HG03066 (cell line): ENCODE data around the gene RPS6KB2.

Source experiments
- ATAC-seq: cut with Tn5 transposase; IDR thresholded peaks from one replicate; pipeline ENCODE4 v1.9.1; 2021; ENCODE audit warnings: low read depth; ENCODE audit not compliant: unreplicated experiment

Gene RPS6KB2

GRCh38 chr11:67440229-67441097 lies 12.2 kb downstream of the RPS6KB2 start:
- ATAC-seq: no peak

GRCh38 chr11:67441098-67441563 lies 12.8 kb downstream of the RPS6KB2 start:
- no peak for ATAC-seq

GRCh38 chr11:67441731-67442351 lies 13.5 kb downstream of the RPS6KB2 start:
- ATAC-seq: no peak

GRCh38 chr11:67442504-67443404 lies 14.5 kb downstream of the RPS6KB2 start:
- ATAC-seq: no peak

GRCh38 chr11:67445515-67445914 lies 17.2 kb downstream of the RPS6KB2 start:
- no peak for ATAC-seq

- ATAC-seq: no peak
Measured at GRCh38 chr11:67448220-67448609, 19.9 kb downstream of the RPS6KB2 start.

GRCh38 chr11:67449116-67449844 lies 21.0 kb downstream of the RPS6KB2 start:
- ATAC-seq: no peak

GRCh38 chr11:67450796-67451657 lies 22.7 kb downstream of the RPS6KB2 start:
- ATAC-seq: no peak

- no peak for ATAC-seq
Measured at GRCh38 chr11:67451658-67451976, 23.3 kb downstream of the RPS6KB2 start.

GRCh38 chr11:67452141-67452952 lies 24.1 kb downstream of the RPS6KB2 start, which contains the start of gene GPR152:
Gene GPR152 (minus strand): TSS chr11:67452729. CDS start chr11:67452724, 5 bp downstream.
- no peak for ATAC-seq

- no peak for ATAC-seq
Measured at GRCh38 chr11:67453816-67454732, 25.8 kb downstream of the RPS6KB2 start.

GRCh38 chr11:67455054-67455453 lies 26.8 kb downstream of the RPS6KB2 start, which contains the start of gene CABP4:
Gene CABP4 (plus strand): TSS chr11:67455354. CDS start chr11:67455424, 70 bp downstream.
- no peak for ATAC-seq

- no peak for ATAC-seq
Measured at GRCh38 chr11:67456068-67456705, 27.9 kb downstream of the RPS6KB2 start.

- ATAC-seq: no peak
Measured at GRCh38 chr11:67457453-67457852, 29.2 kb downstream of the RPS6KB2 start.

- ATAC-seq: no peak
Measured at GRCh38 chr11:67458266-67458665, 30.0 kb downstream of the RPS6KB2 start.

- ATAC-seq: no peak
Measured at GRCh38 chr11:67463186-67463585, 34.9 kb downstream of the RPS6KB2 start.
